Chondrocyte (in vitro differentiated cells): ENCODE measurements around the gene FAAP24. TPM values are rescaled to one million over a fixed set of nuclear protein-coding genes. Genes with fewer than 3 reads are reported as not detected.

ENCODE experiments used
- DNase-seq: peaks from one replicate; pipeline ENCODE4 v3.0.0; 2021; ENCODE audit warnings: mixed read lengths, low spot score
- H3K27ac Mint-ChIP-seq: one replicate; pipeline ENCODE4 v1.8.0; 2021; ENCODE audit warnings: mild to moderate bottlenecking, moderate library complexity, mixed read lengths; ENCODE audit not compliant: unreplicated experiment
- H3K27me3 Mint-ChIP-seq: 2 replicates; pipeline ENCODE4 v1.8.0; 2021; ENCODE audit warnings: low read depth, mixed read lengths
- H3K36me3 Mint-ChIP-seq: 2 replicates; pipeline ENCODE4 v1.8.0; 2021; ENCODE audit warnings: low read depth, mixed read lengths
- H3K4me1 Mint-ChIP-seq: 2 replicates; pipeline ENCODE4 v1.8.0; 2021; ENCODE audit warnings: low read depth, mild to moderate bottlenecking, mixed read lengths
- H3K4me3 Mint-ChIP-seq: one replicate; pipeline ENCODE4 v1.8.0; 2021; ENCODE audit warnings: mild to moderate bottlenecking, moderate library complexity, mixed read lengths; ENCODE audit not compliant: unreplicated experiment
- H3K9me3 Mint-ChIP-seq: 2 replicates; pipeline ENCODE4 v1.8.0; 2021; ENCODE audit warnings: low read depth, mixed read lengths
- long read RNA-seq: library from polyadenylated mRNA; stranded (forward); transcript quantifications from one replicate; pipeline ENCODE4 v2.0.0, GENCODE V29; 2021
- total RNA-seq: library from RNA; stranded (reverse); gene quantifications from 3 replicates; pipeline ENCODE4 v1.2.1, GENCODE V29; 2021
- TF ChIP-seq, protein P1 (sequence below): fragments of 200-600 bp; sonication (generic); IDR thresholded peaks from 2 replicates; pipeline ENCODE4 v1.5.0; 2021; ENCODE audit warnings: antibody characterized with exemption, mild to moderate bottlenecking, moderate library complexity

The FAAP24 gene, protein sequence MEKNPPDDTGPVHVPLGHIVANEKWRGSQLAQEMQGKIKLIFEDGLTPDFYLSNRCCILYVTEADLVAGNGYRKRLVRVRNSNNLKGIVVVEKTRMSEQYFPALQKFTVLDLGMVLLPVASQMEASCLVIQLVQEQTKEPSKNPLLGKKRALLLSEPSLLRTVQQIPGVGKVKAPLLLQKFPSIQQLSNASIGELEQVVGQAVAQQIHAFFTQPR
- 3.2 to 5.4 TPM (median 5.1 TPM) in 3 replicates for total RNA-seq
- long read RNA-seq, transcript FAAP24-202 (5 exons, 2,298 nt) = major isoform, 5 of 6 reads
- long read RNA-seq, partial matches to known transcripts = 0 of 6 reads
- long read RNA-seq, other reads (novel, unspliced or antisense) = 0 of 6 reads

DNA sequence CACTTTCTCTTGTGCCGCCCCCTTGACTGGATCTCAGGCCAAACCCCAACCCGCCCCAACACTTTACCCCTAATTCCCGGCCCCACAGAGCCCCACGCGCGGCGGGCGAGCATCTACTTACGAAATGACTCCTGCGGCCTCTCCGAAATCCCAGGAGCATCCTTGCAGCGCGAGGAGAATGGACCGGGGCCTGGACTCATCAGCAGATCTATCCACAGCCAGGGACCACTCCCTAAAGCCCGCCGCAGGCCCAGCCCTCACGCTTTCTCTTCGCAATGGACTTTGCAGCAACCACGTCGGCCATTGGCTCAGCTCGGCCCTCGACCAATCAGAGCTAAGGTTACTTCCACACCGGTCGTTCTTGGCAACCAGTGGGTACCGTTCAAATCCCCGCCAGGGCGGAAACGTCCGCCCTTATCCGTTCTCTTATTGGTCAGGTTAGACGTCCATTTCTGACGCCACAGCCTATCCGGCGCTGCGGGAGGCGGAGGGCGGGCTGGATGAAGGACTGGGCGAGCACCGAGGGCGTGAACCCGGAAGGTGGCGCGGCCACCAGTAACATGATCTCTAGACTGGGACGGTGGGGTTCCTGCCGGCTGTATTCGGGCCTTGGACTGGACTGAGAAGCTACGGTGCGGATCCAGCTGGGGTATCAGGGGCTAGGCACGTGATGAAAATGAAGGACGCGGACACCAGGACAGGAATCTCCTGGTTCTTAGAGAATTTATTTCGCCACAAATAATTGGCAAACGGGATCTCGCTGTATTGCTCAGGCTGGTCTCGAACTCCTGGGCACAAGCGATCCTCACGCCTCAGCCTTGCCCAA, at the start of gene FAAP24, which contains the start of gene CEP89:
TSS of gene FAAP24 (plus strand) at position 528 of the 826 bp plus-strand sequence. CDS start 955 bp downstream, outside the sequence.
TSS of gene CEP89 (minus strand) at position 244 of the 826 bp plus-strand sequence. CDS start at position 160, 84 bp downstream.
- H3K27ac Mint-ChIP-seq = peak within 1 kb of the TSS; percentile 98
- peaks cover 15% of the 10 kb centered on the region for H3K4me1 Mint-ChIP-seq
- H3K4me3 Mint-ChIP-seq = peak within 1 kb of the TSS; percentile 99
- peaks cover 4% of the 10 kb centered on the region for H3K36me3 Mint-ChIP-seq
- no peaks in the 10 kb centered on the region for H3K27me3 Mint-ChIP-seq
- peak; percentile 99 for DNase-seq
- TF ChIP-seq, protein P1, sequence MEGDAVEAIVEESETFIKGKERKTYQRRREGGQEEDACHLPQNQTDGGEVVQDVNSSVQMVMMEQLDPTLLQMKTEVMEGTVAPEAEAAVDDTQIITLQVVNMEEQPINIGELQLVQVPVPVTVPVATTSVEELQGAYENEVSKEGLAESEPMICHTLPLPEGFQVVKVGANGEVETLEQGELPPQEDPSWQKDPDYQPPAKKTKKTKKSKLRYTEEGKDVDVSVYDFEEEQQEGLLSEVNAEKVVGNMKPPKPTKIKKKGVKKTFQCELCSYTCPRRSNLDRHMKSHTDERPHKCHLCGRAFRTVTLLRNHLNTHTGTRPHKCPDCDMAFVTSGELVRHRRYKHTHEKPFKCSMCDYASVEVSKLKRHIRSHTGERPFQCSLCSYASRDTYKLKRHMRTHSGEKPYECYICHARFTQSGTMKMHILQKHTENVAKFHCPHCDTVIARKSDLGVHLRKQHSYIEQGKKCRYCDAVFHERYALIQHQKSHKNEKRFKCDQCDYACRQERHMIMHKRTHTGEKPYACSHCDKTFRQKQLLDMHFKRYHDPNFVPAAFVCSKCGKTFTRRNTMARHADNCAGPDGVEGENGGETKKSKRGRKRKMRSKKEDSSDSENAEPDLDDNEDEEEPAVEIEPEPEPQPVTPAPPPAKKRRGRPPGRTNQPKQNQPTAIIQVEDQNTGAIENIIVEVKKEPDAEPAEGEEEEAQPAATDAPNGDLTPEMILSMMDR = no peak
- no peaks in the 10 kb centered on the region for H3K9me3 Mint-ChIP-seq

- H3K4me3 Mint-ChIP-seq = no peak overlapping the region
- TF ChIP-seq, protein P1 = no peak
- H3K36me3 Mint-ChIP-seq = peaks cover 31% of the 10 kb centered on the region
- DNase-seq = no peak
- no peaks in the 10 kb centered on the region for H3K4me1 Mint-ChIP-seq
- H3K27me3 Mint-ChIP-seq = no peaks in the 10 kb centered on the region
- H3K27ac Mint-ChIP-seq = no peak overlapping the region
- H3K9me3 Mint-ChIP-seq = peaks cover 10% of the 10 kb centered on the region
Measured at GRCh38 chr19:32924200-32924599, 47.8 kb upstream of the FAAP24 start.

DNA sequence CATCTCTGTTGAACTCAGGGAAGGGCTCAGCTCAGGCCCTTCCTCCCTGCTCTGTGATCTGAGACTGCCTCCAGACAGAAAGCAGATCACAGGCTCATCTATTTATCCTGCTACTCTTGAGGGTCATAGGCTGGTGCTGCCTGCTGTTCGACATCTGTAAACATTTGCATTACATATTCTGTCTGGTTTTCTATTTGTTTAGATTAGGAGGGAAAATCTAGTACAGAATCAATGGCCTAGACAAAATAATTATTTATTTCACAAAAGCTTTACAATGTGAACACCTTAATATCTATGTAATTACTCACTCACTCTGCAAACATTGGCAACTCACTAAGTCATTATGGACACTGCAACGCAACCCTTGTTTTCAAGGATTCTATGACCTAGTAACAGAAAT, 43.2 kb upstream of the FAAP24 start:
- no peaks in the 10 kb centered on the region for H3K4me1 Mint-ChIP-seq

GRCh38 chr19:32930567-32930966, 41.5 kb upstream of the FAAP24 start:
- Mint-ChIP-seq H3K27ac (no peak overlapping the region), H3K4me1 (no peaks in the 10 kb centered on the region), H3K9me3 (peaks cover 10% of the 10 kb centered on the region), H3K4me3 (no peak overlapping the region), H3K36me3 (peaks cover 45% of the 10 kb centered on the region), H3K27me3 (no peaks in the 10 kb centered on the region)
- no peak for DNase-seq
- TF ChIP-seq, protein P1 = no peak

More for the DNA sequence above, 43.2 kb upstream of the FAAP24 start:
- Mint-ChIP-seq H3K27me3 (no peaks in the 10 kb centered on the region), H3K9me3 (peaks cover 10% of the 10 kb centered on the region), H3K36me3 (peaks cover 42% of the 10 kb centered on the region), H3K27ac (no peak overlapping the region), H3K4me3 (no peak overlapping the region)
- DNase-seq = no peak
- TF ChIP-seq, protein P1 = no peak

DNA sequence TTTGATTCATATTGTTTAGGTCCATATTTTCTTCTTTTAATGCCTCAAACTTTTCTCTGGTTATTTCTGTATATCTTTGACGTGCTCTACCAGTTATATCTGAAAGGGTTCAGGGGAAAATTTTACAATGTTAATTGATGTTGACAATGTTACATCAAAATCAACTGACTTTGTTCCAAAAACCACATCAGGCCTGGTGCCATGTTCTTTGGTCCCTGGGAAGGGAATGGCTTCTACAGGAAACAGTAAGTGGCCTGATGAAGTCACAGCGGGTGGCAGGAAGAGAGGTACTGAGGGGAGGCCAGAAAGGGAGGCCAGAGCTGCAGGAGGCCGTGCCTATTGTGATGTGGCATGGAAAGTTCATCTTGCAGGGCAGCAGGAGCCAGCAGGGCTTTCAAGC, 38.5 kb upstream of the FAAP24 start:
- TF ChIP-seq, protein P1 = no peak
- Mint-ChIP-seq H3K27ac (no peak overlapping the region), H3K4me1 (no peaks in the 10 kb centered on the region), H3K9me3 (peaks cover 5% of the 10 kb centered on the region), H3K4me3 (no peak overlapping the region), H3K27me3 (no peaks in the 10 kb centered on the region), H3K36me3 (peaks cover 40% of the 10 kb centered on the region)
- no peak for DNase-seq
